SK-N-SH (cell line): ENCODE results near the gene TXNDC11. TPM values are rescaled to one million over a fixed set of nuclear protein-coding genes. Genes with fewer than 3 reads are reported as not detected.

Source experiments
- CTCF ChIA-PET: fragments of 300-600, 350-600 bp; formaldehyde crosslinking; extraction: SDS; loops from one replicate; lab custom pipeline; 2021; lab: Yijun Ruan, JAX
- POLR2A ChIA-PET: fragments of 350-600 bp; sonication (Branson Sonifier 250); formaldehyde crosslinking; extraction: SDS; loops from one replicate; lab custom pipeline; 2020; ENCODE audit warnings: antibody characterized with exemption, inconsistent platforms; lab: Yijun Ruan, JAX
- DNase-seq: peaks from one replicate; pipeline ENCODE4 v3.0.0; 2012
- H2AFZ ChIP-seq: fragments of 200-600 bp; sonication (generic); 2 replicates; pipeline ENCODE4 v1.8.1; 2016; ENCODE audit warnings: antibody characterized with exemption, mild to moderate bottlenecking, low read depth
- H3F3A ChIP-seq: fragments of 200-600 bp; sonication (generic); replicated peaks from 2 replicates; pipeline ENCODE3; 2016; ENCODE audit warnings: antibody characterized with exemption, mild to moderate bottlenecking; ENCODE audit not compliant: insufficient read depth
- H3K27ac ChIP-seq, 2 experiments: fragments of 200-500 bp in 1 of 2; fragments of 200-600 bp in 1 of 2; sonication (Bioruptor generic) in 1 of 2; sonication (generic), shearing (Covaris generic) in 1 of 2; 2 replicates each; pipeline versions ENCODE4 v1.5.1 to v1.6.1; 2014 to 2016; ENCODE audit warnings: low read depth in 2 of 2, inconsistent platforms in 1 of 2, low read length in 1 of 2, mild to moderate bottlenecking in 1 of 2, mixed read lengths in 1 of 2
- H3K27me3 ChIP-seq: fragments of 200-600 bp; sonication (generic), shearing (Covaris generic); 2 replicates; pipeline ENCODE4 v1.6.1; 2016; ENCODE audit warnings: mixed run types; ENCODE audit not compliant: insufficient read depth
- H3K36me3 ChIP-seq, 2 experiments: fragments of 200-500 bp in 1 of 2; fragments of 200-600 bp in 1 of 2; sonication (Bioruptor generic) in 1 of 2; sonication (generic) in 1 of 2; replicated peaks in 1 of 2; 2 replicates each; pipeline versions ENCODE3 to v1.5.1; 2014 to 2016; ENCODE audit warnings: low read length in 1 of 2, mild to moderate bottlenecking in 1 of 2; ENCODE audit not compliant: insufficient read depth in 2 of 2, control insufficient read depth in 1 of 2
- H3K4me1 ChIP-seq, 2 experiments: fragments of 200-500 bp in 1 of 2; fragments of 200-600 bp in 1 of 2; sonication (Bioruptor generic) in 1 of 2; sonication (generic), shearing (Covaris generic) in 1 of 2; 2 replicates each; pipeline versions ENCODE4 v1.5.1 to v1.6.1; 2014 to 2016; ENCODE audit warnings: low read depth in 1 of 2, low read length in 1 of 2, mixed run types in 1 of 2; ENCODE audit not compliant: insufficient read depth in 2 of 2, control insufficient read depth in 1 of 2
- H3K4me2 ChIP-seq: fragments of 200-600 bp; sonication (generic), shearing (Covaris generic); 2 replicates; pipeline ENCODE4 v1.6.1; 2017; ENCODE audit warnings: mixed run types
- H3K4me3 ChIP-seq, 2 experiments: fragments of 200-500 bp in 1 of 2; fragments of 200-600 bp in 1 of 2; sonication (Bioruptor generic) in 1 of 2; sonication (generic), shearing (Covaris generic) in 1 of 2; 2 replicates each; pipeline versions ENCODE4 v1.5.1 to v1.8.1; 2014 to 2016; ENCODE audit warnings: low read depth in 2 of 2, inconsistent platforms in 1 of 2, low read length in 1 of 2, mild to moderate bottlenecking in 1 of 2, mixed read lengths in 1 of 2, moderate library complexity in 1 of 2
- H3K79me2 ChIP-seq: fragments of 200-600 bp; sonication (generic); 2 replicates; pipeline ENCODE4 v1.8.1; 2017; ENCODE audit warnings: mild to moderate bottlenecking; ENCODE audit not compliant: insufficient read depth
- H3K9ac ChIP-seq: fragments of 200-600 bp; sonication (generic); 2 replicates; pipeline ENCODE4 v1.6.1; 2017; ENCODE audit warnings: mixed run types
- H3K9me2 ChIP-seq: fragments of 200-600 bp; sonication (generic); 2 replicates; pipeline ENCODE4 v1.6.1; 2017; ENCODE audit warnings: mixed run types
- H3K9me3 ChIP-seq: fragments of 200-600 bp; sonication (generic); 2 replicates; pipeline ENCODE4 v1.6.1; 2017; ENCODE audit warnings: mixed run types, mild to moderate bottlenecking, moderate library complexity
- H4K20me1 ChIP-seq: fragments of 200-600 bp; sonication (generic); 2 replicates; pipeline ENCODE4 v1.6.1; 2017; ENCODE audit warnings: mild to moderate bottlenecking, mixed run types; ENCODE audit not compliant: insufficient read depth
- CHD2 ChIP-seq: fragments of 150-350 bp; IDR thresholded peaks from 2 replicates; pipeline ENCODE4 v1.6.1; 2018; ENCODE audit warnings: low read length; ENCODE audit not compliant: partially characterized antibody
- CTCF ChIP-seq: fragments of 200-600 bp; sonication (generic); IDR thresholded peaks from 2 replicates; pipeline ENCODE4 v1.6.1; 2017; ENCODE audit warnings: antibody characterized with exemption, mild to moderate bottlenecking, moderate library complexity
- EP300 ChIP-seq, 2 experiments: IDR thresholded peaks; 2 replicates each; pipeline versions ENCODE4 v1.4.0 to v1.6.1; 2012; ENCODE audit warnings: borderline replicate concordance in 1 of 2, low read depth in 1 of 2, low read length in 1 of 2
- EZH2phosphoT487 ChIP-seq: fragments of 200-600 bp; sonication (generic); IDR thresholded peaks from 2 replicates; pipeline ENCODE4 v1.6.1; 2017; ENCODE audit warnings: low read depth, mixed run types, mild to moderate bottlenecking, antibody characterized with exemption, moderate library complexity, borderline replicate concordance
- JUND ChIP-seq: IDR thresholded peaks from 2 replicates; pipeline ENCODE4 v1.4.0; 2012
- NFIC ChIP-seq: IDR thresholded peaks from 2 replicates; pipeline ENCODE4 v1.4.0; 2012; ENCODE audit warnings: borderline replicate concordance
- NRF1 ChIP-seq: IDR thresholded peaks from 2 replicates; pipeline ENCODE4 v1.6.1; 2012; ENCODE audit warnings: low read depth, mild to moderate bottlenecking, low read length
- RCOR1 ChIP-seq: fragments of 150-350 bp; IDR thresholded peaks from 2 replicates; pipeline ENCODE4 v1.6.1; 2017; ENCODE audit warnings: antibody characterized with exemption, low read length
- RXRA ChIP-seq: IDR thresholded peaks from 2 replicates; pipeline ENCODE4 v1.4.0; 2012; ENCODE audit warnings: low read depth, mild to moderate bottlenecking, borderline replicate concordance
- SIN3A ChIP-seq: IDR thresholded peaks from 2 replicates; pipeline ENCODE4 v1.6.1; 2012; ENCODE audit warnings: low read depth, mild to moderate bottlenecking, low read length, moderate library complexity, borderline replicate concordance
- WGBS: methylation state at CpG from one replicate; pipeline ENCODE4 v1.1.6; 2017; ENCODE audit warnings: low lambda C conversion rate; 5-methylcytosine and 5-hydroxymethylcytosine counted together
- polyA plus RNA-seq, 3 experiments: library from polyadenylated mRNA; depleted of rRNA; stranded (reverse); fragments of >200 nt; gene quantifications; 2 replicates each; pipeline ENCODE4 v1.2.3, GENCODE V29; 2012
- TF ChIP-seq, protein P1 (sequence below): fragments of 150-350 bp; IDR thresholded peaks from 2 replicates; pipeline ENCODE4 v1.6.1; 2016; ENCODE audit warnings: mild to moderate bottlenecking, low read depth, low read length
- TF ChIP-seq, protein P2 (sequence below): IDR thresholded peaks from 2 replicates; pipeline ENCODE4 v1.4.0; 2012; ENCODE audit warnings: low read depth, borderline replicate concordance

The TXNDC11 gene
- polyA plus RNA-seq, 1 of the 3 experiments (the other 2 are of a cell fraction), result 37.0 TPM

DNA sequence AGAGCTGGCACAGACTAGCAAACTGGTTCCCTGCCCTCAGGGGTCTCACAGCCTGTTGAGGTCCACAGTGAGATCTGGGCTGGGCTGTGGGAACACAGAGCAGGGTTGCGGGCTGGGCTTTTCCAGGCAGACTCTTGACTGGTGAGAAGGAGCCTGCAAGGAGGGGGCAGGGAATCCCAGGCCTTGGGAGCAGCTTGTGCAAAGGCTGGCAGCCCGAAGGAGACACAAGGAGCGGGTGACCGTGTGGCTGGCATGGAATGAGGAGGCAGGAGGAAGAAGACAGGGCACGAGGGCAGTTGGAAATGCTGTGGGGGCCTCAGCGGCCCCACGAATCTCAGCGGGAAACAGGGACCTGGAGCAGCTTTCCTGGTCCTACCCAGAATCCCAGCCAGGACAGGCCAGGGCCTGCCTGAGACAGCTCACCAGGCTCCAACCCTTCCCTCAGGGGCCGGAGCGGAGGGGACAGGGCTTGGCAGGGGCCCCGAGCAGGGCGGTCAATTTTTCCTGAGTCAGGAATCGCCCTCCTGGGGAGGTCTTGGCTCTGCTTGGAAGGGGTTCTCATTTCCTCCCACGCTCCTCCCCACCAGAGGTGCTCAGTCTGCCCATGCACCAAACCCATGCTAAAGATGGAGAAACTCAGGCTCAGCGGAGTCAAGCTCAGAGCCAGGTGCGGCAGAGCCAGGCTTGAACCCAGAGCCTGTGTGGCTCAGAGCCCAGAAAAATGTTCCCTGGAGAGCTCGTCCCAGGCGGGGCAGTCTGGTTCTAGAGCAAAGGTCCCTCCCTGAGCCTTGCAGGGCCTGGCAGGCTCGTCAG lies 83.6 kb downstream of the TXNDC11 start:
- no peaks in the 10 kb centered on the region for H3K36me3 ChIP-seq
- H3K4me2 ChIP-seq, result no peak overlapping the region
- DNase-seq, result no peak
- no peaks in the 10 kb centered on the region for H3F3A ChIP-seq
- H2AFZ ChIP-seq, result no peak overlapping the region
- H3K27ac ChIP-seq, result no peak overlapping the region
- H3K4me3 ChIP-seq, result no peak overlapping the region
- no peaks in the 10 kb centered on the region for H4K20me1 ChIP-seq
- ChIA-PET POLR2A (interaction anchor here (0.7 to 1.5 kb wide), 3 partner anchors 9 to 74 kb away, joined by 4 to 5 read pairs (median 4); partner anchors contain the start of gene SNN), CTCF (interaction anchor here (1.1 to 3.2 kb wide), 4 partner anchors 17 to 127 kb away, joined by 4 to 13 read pairs (median 6); no protein-coding TSS in a partner anchor)
- no peaks in the 10 kb centered on the region for H3K79me2 ChIP-seq
- H3K9me2 ChIP-seq, result no peaks in the 10 kb centered on the region
- WGBS, result 80% methylated on average over 14 of the region's 19 CpGs
- H3K9ac ChIP-seq, result no peak overlapping the region
- H3K9me3 ChIP-seq, result no peaks in the 10 kb centered on the region
- no peak for TF ChIP-seq NRF1
- no peak for TF ChIP-seq RCOR1
- no peak for TF ChIP-seq NFIC
- H3K27me3 ChIP-seq, result no peaks in the 10 kb centered on the region
- no peaks in the 10 kb centered on the region; a peak in 1 of 4 replicates for H3K4me1 ChIP-seq

GRCh38 chr16:11657556-11657955 lies 85.1 kb downstream of the TXNDC11 start:
- H3F3A ChIP-seq, result no peaks in the 10 kb centered on the region
- no peaks in the 10 kb centered on the region for H3K27me3 ChIP-seq
- H3K27ac ChIP-seq, result no peak overlapping the region
- DNase-seq, result no peak
- no peaks in the 10 kb centered on the region for H4K20me1 ChIP-seq
- TF ChIP-seq EP300 (IDR thresholded peaks at IDR 0.05; ENCODE audit: borderline replicate concordance in 1 of 2, low read depth in 1 of 2, low read length in 1 of 2), result no peak
- TF ChIP-seq, protein P1, sequence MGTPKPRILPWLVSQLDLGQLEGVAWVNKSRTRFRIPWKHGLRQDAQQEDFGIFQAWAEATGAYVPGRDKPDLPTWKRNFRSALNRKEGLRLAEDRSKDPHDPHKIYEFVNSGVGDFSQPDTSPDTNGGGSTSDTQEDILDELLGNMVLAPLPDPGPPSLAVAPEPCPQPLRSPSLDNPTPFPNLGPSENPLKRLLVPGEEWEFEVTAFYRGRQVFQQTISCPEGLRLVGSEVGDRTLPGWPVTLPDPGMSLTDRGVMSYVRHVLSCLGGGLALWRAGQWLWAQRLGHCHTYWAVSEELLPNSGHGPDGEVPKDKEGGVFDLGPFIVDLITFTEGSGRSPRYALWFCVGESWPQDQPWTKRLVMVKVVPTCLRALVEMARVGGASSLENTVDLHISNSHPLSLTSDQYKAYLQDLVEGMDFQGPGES, result no peak
- no peak for TF ChIP-seq SIN3A
- no peak for TF ChIP-seq JUND
- no peak overlapping the region for H2AFZ ChIP-seq
- H3K9me3 ChIP-seq, result no peaks in the 10 kb centered on the region
- CTCF ChIA-PET, result no interaction called here
- no peak overlapping the region for H3K9ac ChIP-seq
- 77% methylated on average over 8 of the region's 8 CpGs for WGBS
- no peaks in the 10 kb centered on the region; a peak in 1 of 4 replicates for H3K4me1 ChIP-seq
- H3K36me3 ChIP-seq, result no peaks in the 10 kb centered on the region
- no peaks in the 10 kb centered on the region for H3K79me2 ChIP-seq
- H3K9me2 ChIP-seq, result no peaks in the 10 kb centered on the region
- POLR2A ChIA-PET, result no interaction called here
- H3K4me2 ChIP-seq, result no peak overlapping the region
- H3K4me3 ChIP-seq, result no peak overlapping the region

DNA sequence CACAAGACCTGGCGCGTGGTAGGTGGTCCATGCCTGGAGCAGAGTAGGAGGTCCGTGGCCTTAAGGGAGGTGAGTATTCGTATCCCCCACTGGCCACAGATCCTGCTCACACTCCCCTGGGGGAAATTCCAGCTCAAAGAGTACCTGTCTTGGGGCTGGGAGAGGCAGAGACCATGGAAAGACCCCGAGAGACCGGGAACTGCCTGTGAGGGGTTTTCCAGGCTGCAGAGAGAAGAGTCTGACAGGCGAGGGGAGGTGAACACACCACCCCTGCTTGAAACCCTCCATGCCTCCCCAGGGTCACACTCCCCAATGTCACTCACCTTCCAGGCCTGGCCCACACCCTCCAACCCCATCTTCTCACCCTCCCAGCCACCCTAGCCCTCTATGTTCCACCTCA lies 87.0 kb downstream of the TXNDC11 start:
- Histone ChIP-seq H2AFZ (no peak overlapping the region), H3K9ac (no peak overlapping the region), H3K9me2 (no peaks in the 10 kb centered on the region), H3K36me3 (no peaks in the 10 kb centered on the region), H3K4me3 (no peak overlapping the region), H3F3A (no peaks in the 10 kb centered on the region), H3K79me2 (no peaks in the 10 kb centered on the region), H3K27me3 (no peaks in the 10 kb centered on the region), H3K4me2 (no peak overlapping the region), H3K4me1 (no peaks in the 10 kb centered on the region; a peak in 1 of 4 replicates), H4K20me1 (no peaks in the 10 kb centered on the region), H3K9me3 (no peaks in the 10 kb centered on the region), H3K27ac (no peak overlapping the region)
- ChIA-PET POLR2A (no interaction called here), CTCF (no interaction called here)
- DNase-seq, result no peak
- WGBS, result no CpG with 5 or more reads among the region's 7 CpGs
- TF ChIP-seq, protein P2, sequence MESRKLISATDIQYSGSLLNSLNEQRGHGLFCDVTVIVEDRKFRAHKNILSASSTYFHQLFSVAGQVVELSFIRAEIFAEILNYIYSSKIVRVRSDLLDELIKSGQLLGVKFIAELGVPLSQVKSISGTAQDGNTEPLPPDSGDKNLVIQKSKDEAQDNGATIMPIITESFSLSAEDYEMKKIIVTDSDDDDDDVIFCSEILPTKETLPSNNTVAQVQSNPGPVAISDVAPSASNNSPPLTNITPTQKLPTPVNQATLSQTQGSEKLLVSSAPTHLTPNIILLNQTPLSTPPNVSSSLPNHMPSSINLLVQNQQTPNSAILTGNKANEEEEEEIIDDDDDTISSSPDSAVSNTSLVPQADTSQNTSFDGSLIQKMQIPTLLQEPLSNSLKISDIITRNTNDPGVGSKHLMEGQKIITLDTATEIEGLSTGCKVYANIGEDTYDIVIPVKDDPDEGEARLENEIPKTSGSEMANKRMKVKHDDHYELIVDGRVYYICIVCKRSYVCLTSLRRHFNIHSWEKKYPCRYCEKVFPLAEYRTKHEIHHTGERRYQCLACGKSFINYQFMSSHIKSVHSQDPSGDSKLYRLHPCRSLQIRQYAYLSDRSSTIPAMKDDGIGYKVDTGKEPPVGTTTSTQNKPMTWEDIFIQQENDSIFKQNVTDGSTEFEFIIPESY, result no peak
- TF ChIP-seq RXRA (no peak), CTCF (no peak), CHD2 (no peak), EZH2phosphoT487 (no peak)
